HEK293 (cell line): ENCODE data around the gene VDR.

Source experiments
- CTCF ChIP-seq: fragments of 450-650 bp; formaldehyde crosslinking; IDR thresholded peaks from 2 replicates; pipeline ENCODE4 v1.5.1; 2016; ENCODE audit warnings: missing biosample characterization, missing genetic modification characterization
- ZBTB49 ChIP-seq: fragments of 450-650 bp; formaldehyde crosslinking; IDR thresholded peaks from 2 replicates; pipeline ENCODE4 v1.5.1; 2016; ENCODE audit warnings: missing biosample characterization, missing genetic modification characterization, low read depth
- ZFP41 ChIP-seq: fragments of 450-650 bp; formaldehyde crosslinking; IDR thresholded peaks from 2 replicates; pipeline ENCODE4 v1.5.1; 2016; ENCODE audit warnings: missing biosample characterization, missing genetic modification characterization, borderline replicate concordance

- no peak for TF ChIP-seq CTCF
- TF ChIP-seq ZFP41 = no peak
- TF ChIP-seq ZBTB49 (tag by site-specific recombination) = no peak
These were observed 96.7 kb downstream of the VDR start for GRCh38 chr12:47808050-47808449.
